B cell (primary cell): Measurements from ENCODE around the gene ZSCAN31. TPM values are rescaled to one million over a fixed set of nuclear protein-coding genes. Genes with fewer than 3 reads are reported as not detected.
A peak's percentile ranks its signal among the peaks of the same experiment; 100 is the strongest.

Experiments used
- ATAC-seq: fragments of 200-7000 bp; cut with Tn5 transposase; one replicate; pipeline ENCODE4 v1.10.0; 2021; ENCODE audit warnings: low read depth, mild to moderate bottlenecking, moderate number of reproducible peaks, moderate library complexity
- CTCF ChIA-PET: fragments of 350-600 bp; sonication (Branson Sonifier 250); formaldehyde crosslinking; loops from one replicate; lab custom pipeline; 2021; ENCODE audit warnings: antibody characterized with exemption, inconsistent platforms; lab: Charles Lee
- POLR2A ChIA-PET: fragments of 350-600 bp; sonication (Branson Sonifier 250); formaldehyde crosslinking; loops from one replicate; lab custom pipeline; 2021; ENCODE audit warnings: antibody characterized with exemption; lab: Charles Lee
- DNase-seq: peaks from one replicate; pipeline ENCODE4 v3.0.0; 2013
- H2AFZ ChIP-seq: 2 replicates; pipeline ENCODE4 v1.6.1; 2012; ENCODE audit warnings: mild to moderate bottlenecking, low read depth, low read length; ENCODE audit not compliant: insufficient read depth, poor library complexity, severe bottlenecking
- H3K27ac ChIP-seq, 2 donors: 1 replicate in 1 of 2; 2 replicates in 1 of 2; pipeline ENCODE4 v1.5.1; 2012 to 2013; ENCODE audit warnings: low read length in 2 of 2, mild to moderate bottlenecking in 2 of 2, moderate library complexity in 1 of 2
- H3K27me3 ChIP-seq, 4 experiments: fragments of 200-600 bp in 1 of 4; sonication (generic) in 1 of 4; replicated peaks in 1 of 4; 1 replicate in 2 of 4; 2 replicates in 2 of 4; pipeline versions ENCODE4 v1.6.1 to v1.7.0; 2013 to 2016; ENCODE audit warnings: low read length in 3 of 4, mild to moderate bottlenecking in 2 of 4, mixed read lengths in 1 of 4, moderate library complexity in 1 of 4; ENCODE audit not compliant: insufficient read depth in 4 of 4, control insufficient read depth in 3 of 4; ENCODE audit errors: control extremely low read depth in 1 of 4
- H3K36me3 ChIP-seq, 2 experiments: replicated peaks in 1 of 2; 1 replicate in 1 of 2; 2 replicates in 1 of 2; pipeline versions ENCODE4 v1.6.1 to v1.7.1; 2013; ENCODE audit warnings: low read length in 1 of 2; ENCODE audit not compliant: insufficient read depth in 2 of 2, control insufficient read depth in 1 of 2; ENCODE audit errors: control extremely low read depth in 1 of 2, extremely low read depth in 1 of 2
- H3K4me1 ChIP-seq, 2 donors: fragments of 200-600 bp in 1 of 2; sonication (generic) in 1 of 2; 1 replicate in 1 of 2; 2 replicates in 1 of 2; pipeline versions ENCODE4 v1.5.1 to v1.6.1; 2013 to 2017; ENCODE audit warnings: low read length in 2 of 2; ENCODE audit not compliant: control insufficient read depth in 2 of 2, insufficient read depth in 2 of 2
- H3K4me2 ChIP-seq: replicated peaks from 2 replicates; pipeline ENCODE3; 2012; ENCODE audit warnings: mild to moderate bottlenecking, low read depth, low read length; ENCODE audit not compliant: poor library complexity, severe bottlenecking
- H3K4me3 ChIP-seq, 5 experiments: fragments of 200-600 bp in 1 of 5; sonication (generic) in 1 of 5; 1 replicate in 3 of 5; 2 replicates in 2 of 5; pipeline versions ENCODE4 v1.5.1 to v1.7.0; 2011 to 2016; ENCODE audit warnings: low read length in 4 of 5, mild to moderate bottlenecking in 4 of 5, low read depth in 2 of 5, control low read depth in 1 of 5, moderate library complexity in 1 of 5; ENCODE audit not compliant: insufficient read depth in 1 of 5; ENCODE audit errors: control extremely low read depth in 1 of 5, extremely low read depth in 1 of 5
- H3K79me2 ChIP-seq: fragments of 200-600 bp; sonication (generic); one replicate; pipeline ENCODE4 v1.6.0; 2016; ENCODE audit warnings: low read length; ENCODE audit not compliant: control insufficient read depth, insufficient read depth
- H3K9ac ChIP-seq: fragments of 200-600 bp; sonication (generic); 2 replicates; pipeline ENCODE4 v1.6.1; 2017; ENCODE audit warnings: mild to moderate bottlenecking, low read length, moderate library complexity
- H3K9me3 ChIP-seq, 3 donors: one replicate each; pipeline versions ENCODE4 v1.6.1 to v1.7.1; 2013; ENCODE audit warnings: low read length in 2 of 3; ENCODE audit not compliant: control insufficient read depth in 2 of 3, insufficient read depth in 1 of 3; ENCODE audit errors: control extremely low read depth in 1 of 3
- H4K20me1 ChIP-seq: 2 replicates; pipeline ENCODE4 v1.6.0; 2012; ENCODE audit warnings: mild to moderate bottlenecking, low read length; ENCODE audit not compliant: insufficient read depth, control insufficient read depth, poor library complexity, severe bottlenecking
- H3K27ac Mint-ChIP-seq: one replicate; pipeline ENCODE4 v1.8.0; 2021; ENCODE audit warnings: mixed read lengths
- H3K27me3 Mint-ChIP-seq: one replicate; pipeline ENCODE4 v1.8.0; 2021; ENCODE audit warnings: mixed read lengths
- H3K4me1 Mint-ChIP-seq: one replicate; pipeline ENCODE4 v1.8.0; 2021; ENCODE audit warnings: mixed read lengths
- H3K4me3 Mint-ChIP-seq: one replicate; pipeline ENCODE4 v1.8.0; 2021; ENCODE audit warnings: mixed read lengths
- H3K9me3 Mint-ChIP-seq: one replicate; pipeline ENCODE4 v1.8.0; 2022; ENCODE audit warnings: mixed read lengths; ENCODE audit not compliant: insufficient read depth
- EZH2 ChIP-seq: IDR thresholded peaks from 2 replicates; pipeline ENCODE4 v1.6.1; 2012; ENCODE audit warnings: borderline replicate concordance, low read depth, mild to moderate bottlenecking, moderate library complexity, low read length; ENCODE audit not compliant: insufficient read depth, poor library complexity, severe bottlenecking
- WGBS: methylation state at CpG from one replicate; pipeline ENCODE4 v1.1.5; 2013; ENCODE audit warnings: missing lambda C conversion rate; ENCODE audit not compliant: insufficient coverage; 5-methylcytosine and 5-hydroxymethylcytosine counted together
- intact Hi-C: fragments of 100-400 bp; cut with micrococcal nuclease; formaldehyde crosslinking; loops from one replicate; pipeline ENCODE4 v1.10.0; 2022
- polyA plus RNA-seq: library from polyadenylated mRNA; depleted of rRNA; stranded (reverse); fragments of >200 nt; gene quantifications from 2 replicates; pipeline ENCODE4 v1.2.3, GENCODE V29; 2012
- total RNA-seq, 2 donors: library from RNA; stranded (reverse); fragments of 120-200 nt in 1 of 2; gene quantifications; 1 replicate in 1 of 2; 2 replicates in 1 of 2; pipeline versions ENCODE4 v1.2.3 to v1.2.4, GENCODE V29; 2013 to 2022
- TF ChIP-seq, protein P1 (sequence below): fragments of 200-600 bp; IDR thresholded peaks from one replicate; pipeline ENCODE4 v1.8.0; 2022; ENCODE audit warnings: antibody characterized with exemption, mild to moderate bottlenecking

The ZSCAN31 gene
- total and polyA plus RNA-seq, 2 donors (not counting 1 experiment from before 2014, with no cell fraction given): 1.9 to 4.6 TPM

DNA sequence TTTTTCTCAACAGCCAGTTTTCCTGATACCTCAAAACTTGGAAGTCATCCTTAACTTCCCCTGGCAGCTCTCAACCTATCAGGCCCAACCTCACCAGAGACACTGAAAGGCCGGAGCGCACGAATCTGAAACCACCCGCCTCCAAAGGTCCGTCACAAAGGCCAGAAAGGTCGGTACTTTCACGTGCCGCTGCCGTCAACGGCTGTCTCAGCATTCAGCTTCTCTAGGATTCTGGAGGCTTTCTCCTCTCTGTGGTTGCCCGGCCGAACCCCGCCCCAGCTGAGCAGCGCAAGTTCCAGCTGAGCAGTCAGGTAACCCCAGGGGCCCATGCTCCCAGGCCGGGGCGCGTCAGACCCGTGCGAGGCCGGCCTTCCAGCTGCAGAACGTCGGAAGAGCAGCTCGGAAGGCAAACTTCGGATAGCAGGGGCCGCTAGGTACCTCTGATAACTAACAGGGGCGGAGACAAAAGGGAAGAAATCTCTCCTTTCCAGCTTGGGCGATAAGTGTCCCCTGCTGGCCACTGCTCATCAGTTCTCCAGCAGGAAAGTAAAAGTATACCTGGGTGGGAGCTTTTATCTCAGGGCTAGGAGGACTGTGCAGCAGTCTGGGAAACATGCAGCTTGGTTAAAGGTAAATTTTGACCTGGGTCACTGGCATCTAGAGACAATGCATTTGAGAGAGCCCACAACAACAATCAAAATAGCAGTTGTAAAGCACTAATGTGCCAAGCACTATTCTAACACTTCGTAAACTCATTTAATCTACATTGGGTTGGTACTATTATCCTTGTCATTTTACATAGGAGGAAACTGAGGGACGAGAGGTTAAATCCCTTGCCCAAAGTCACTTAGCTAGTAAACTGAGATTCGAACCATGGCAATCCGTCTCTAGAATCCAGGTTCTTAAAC lies 47.5 kb upstream of the ZSCAN31 start:
- WGBS: 8% methylated on average over 26 of the region's 31 CpGs
- Histone ChIP-seq H3K4me1 (peaks cover 11 to 16% of the 10 kb centered on the region in 2 donors), H3K9me3 (peaks cover 0 to 3% (median 0%) of the 10 kb centered on the region in 3 donors), H2AFZ (peak overlapping the region; percentile 80), H3K4me3 (peak overlapping the region; percentile 45 to 64 (median 55)), H4K20me1 (no peaks in the 10 kb centered on the region), H3K9ac (peak overlapping the region; percentile 62), H3K27ac (peak overlapping the region; percentile 75 to 93), H3K36me3 (peaks cover 0 to 26% of the 10 kb centered on the region in 2 experiments), H3K4me2 (peak overlapping the region; percentile 70), H3K79me2 (peaks cover 5% of the 10 kb centered on the region), H3K27me3 (no peaks in the 10 kb centered on the region)
- Mint-ChIP-seq H3K4me3 (peak overlapping the region; percentile 92), H3K4me1 (peaks cover 19% of the 10 kb centered on the region), H3K27ac (peak overlapping the region; percentile 94), H3K9me3 (no peaks in the 10 kb centered on the region), H3K27me3 (no peaks in the 10 kb centered on the region)
- DNase-seq (peak; percentile 93), ATAC-seq (peak; percentile 98)
- intact Hi-C loops: loop anchor here (1.0 to 2.0 kb wide), 10 partner anchors 11 to 303 kb away; partner anchors contain the start of genes ZKSCAN3, ZKSCAN4, ZKSCAN8 and ZNF165
- ChIA-PET POLR2A (interaction anchor here (0.5 to 1.9 kb wide), 5 partner anchors 9 to 245 kb away, joined by 3 to 7 read pairs (median 6); partner anchors contain the start of genes ZKSCAN3 and ZSCAN12), CTCF (interaction anchor here (0.7 to 5.8 kb wide), 19 partner anchors 8 to 631 kb away, joined by 3 to 60 read pairs (median 4); partner anchors contain the start of genes ZKSCAN3, ZKSCAN4, ZSCAN12 and ZSCAN16)
- TF ChIP-seq, protein P1, sequence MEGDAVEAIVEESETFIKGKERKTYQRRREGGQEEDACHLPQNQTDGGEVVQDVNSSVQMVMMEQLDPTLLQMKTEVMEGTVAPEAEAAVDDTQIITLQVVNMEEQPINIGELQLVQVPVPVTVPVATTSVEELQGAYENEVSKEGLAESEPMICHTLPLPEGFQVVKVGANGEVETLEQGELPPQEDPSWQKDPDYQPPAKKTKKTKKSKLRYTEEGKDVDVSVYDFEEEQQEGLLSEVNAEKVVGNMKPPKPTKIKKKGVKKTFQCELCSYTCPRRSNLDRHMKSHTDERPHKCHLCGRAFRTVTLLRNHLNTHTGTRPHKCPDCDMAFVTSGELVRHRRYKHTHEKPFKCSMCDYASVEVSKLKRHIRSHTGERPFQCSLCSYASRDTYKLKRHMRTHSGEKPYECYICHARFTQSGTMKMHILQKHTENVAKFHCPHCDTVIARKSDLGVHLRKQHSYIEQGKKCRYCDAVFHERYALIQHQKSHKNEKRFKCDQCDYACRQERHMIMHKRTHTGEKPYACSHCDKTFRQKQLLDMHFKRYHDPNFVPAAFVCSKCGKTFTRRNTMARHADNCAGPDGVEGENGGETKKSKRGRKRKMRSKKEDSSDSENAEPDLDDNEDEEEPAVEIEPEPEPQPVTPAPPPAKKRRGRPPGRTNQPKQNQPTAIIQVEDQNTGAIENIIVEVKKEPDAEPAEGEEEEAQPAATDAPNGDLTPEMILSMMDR: peak; percentile 42
- TF ChIP-seq EZH2: no peak
